Ammon's horn (tissue), 1 donor: Measurements from ENCODE around the gene MTHFSD.
"Not testable (repeated sequence)": the region's sequence is repeated elsewhere in the genome, so short reads cannot be mapped to it uniquely, and the experiment has no call there.

Experiments used
- DNase-seq: peaks from one replicate; pipeline ENCODE4 v3.0.0-alpha.2; 2016; ENCODE audit warnings: low spot score

Gene MTHFSD, protein sequence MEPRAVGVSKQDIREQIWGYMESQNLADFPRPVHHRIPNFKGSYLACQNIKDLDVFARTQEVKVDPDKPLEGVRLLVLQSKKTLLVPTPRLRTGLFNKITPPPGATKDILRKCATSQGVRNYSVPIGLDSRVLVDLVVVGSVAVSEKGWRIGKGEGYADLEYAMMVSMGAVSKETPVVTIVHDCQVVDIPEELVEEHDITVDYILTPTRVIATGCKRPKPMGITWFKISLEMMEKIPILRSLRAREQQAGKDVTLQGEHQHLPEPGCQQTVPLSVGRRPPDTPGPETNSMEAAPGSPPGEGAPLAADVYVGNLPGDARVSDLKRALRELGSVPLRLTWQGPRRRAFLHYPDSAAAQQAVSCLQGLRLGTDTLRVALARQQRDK

DNA sequence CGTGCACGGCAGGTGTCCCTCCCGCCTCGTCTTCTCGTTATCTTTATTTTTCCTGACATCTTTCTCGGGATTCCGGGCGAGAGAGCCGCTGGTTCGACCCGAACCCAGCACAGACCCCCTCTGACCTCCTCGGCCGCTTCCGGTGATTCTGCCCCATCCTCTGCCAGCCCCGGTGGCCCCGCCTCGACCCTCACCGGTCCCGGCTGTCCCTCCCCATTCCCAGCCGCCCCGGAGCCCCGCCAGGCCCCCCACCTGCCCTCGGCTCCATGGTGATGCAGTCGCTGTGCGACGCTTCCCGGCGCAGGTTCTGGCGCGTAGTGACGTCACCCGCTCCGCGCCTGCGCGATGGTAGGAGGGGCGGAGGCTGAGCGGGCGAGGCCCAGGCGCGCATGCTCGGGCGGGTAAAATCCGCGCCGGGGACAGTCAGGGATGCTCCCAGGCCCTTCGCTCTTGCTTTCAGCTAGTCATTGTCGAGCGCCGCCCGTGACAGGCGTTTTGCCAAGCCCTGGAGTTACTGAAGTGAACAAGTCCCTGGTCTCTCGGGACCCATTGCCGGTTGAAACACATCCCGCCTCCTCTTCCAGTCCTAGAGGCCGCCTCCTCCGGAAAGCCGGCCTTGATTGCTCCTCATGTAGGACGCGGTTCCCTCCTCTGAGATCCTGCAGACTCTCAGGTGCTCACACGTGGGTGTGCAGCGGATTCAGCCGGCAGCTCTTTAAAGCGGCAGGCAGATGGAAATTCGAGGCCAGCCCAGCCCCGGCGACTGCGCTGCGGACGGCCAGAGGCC is at the start of gene MTHFSD:
Gene MTHFSD (minus strand): TSS at position 319 of the 787 bp plus-strand sequence. CDS start 51 bp downstream, at position 268.
- DNase-seq, result peak; percentile 92

GRCh38 chr16:86604436-86605193 is 49.6 kb upstream of the MTHFSD start:
- DNase-seq, result no peak

DNA sequence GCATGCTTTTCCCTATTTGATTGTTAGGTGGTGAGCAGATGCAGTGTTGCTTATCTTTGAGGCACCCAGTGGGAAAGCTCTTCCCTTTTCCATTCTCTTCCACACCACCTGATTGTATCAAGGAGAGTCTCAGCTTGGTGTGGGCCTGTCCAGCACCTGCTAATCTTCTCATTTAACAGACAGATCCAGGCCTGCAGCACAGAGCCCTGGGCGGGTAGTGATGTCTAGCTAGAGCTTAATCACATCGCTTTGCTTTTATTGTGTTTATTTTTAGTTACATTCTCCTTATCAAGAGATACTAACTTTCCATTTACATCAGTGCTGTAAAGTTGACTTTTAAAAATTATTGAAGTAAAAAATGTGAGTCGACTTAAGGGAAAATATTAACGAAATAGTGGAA is 47.5 kb upstream of the MTHFSD start:
- no peak for DNase-seq

DNA sequence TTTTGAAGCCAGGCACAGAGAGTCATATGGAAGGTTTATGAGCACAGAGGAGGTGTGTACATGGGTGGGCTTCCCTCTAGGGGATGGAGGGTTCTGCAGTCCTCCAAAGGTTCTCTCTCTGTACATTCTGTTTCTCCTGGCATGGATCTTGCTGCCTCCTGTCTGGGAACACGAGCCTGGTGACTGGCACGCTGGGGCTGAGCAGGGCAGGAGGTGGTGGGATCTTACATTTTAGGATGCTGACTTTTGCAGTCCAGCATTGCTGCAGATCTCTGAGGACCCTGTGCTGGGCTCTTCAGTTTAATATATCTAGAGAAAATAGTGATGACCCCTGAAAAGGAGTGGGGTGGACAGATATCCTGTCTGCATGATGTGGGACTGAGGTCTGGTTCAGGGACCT is 46.3 kb upstream of the MTHFSD start:
- DNase-seq, result no peak

GRCh38 chr16:86598607-86599565 is 43.9 kb upstream of the MTHFSD start:
- no peak for DNase-seq

DNA sequence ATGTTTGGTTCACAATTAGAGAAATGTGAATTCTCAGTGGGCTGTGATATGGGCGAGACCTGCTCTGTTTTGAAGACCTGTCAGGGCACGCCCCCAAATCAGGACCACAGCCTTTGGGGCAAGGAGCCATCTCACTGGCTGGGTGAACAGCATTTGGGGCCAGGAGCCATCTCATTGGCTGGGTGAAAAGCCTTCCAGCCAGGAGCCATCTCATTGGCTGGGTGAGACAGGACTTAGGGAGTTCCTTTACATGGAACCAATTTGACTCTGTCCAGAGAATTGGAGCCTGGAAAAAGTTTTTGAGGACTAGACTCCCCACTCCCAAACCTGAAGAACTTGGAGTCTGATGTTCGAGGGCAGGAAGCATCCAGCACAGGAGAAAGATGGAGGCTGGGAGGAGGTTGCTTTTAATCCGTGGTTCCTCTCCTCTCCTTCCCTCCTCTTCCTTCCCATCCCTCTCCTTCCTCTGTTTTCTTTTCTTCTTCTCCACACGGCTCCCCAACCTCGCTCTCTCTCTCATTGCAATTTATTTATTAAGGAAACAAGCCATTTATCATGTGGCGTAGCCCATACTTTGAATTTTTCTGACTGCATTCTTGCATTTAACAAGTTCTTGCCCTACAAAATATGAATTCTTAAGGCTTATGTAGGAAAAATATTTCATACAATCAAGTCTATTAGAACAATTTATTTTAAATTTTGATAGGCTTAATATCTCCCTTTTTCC is 43.0 kb upstream of the MTHFSD start:
- DNase-seq, result no peak

GRCh38 chr16:86597126-86597879 is 42.3 kb upstream of the MTHFSD start:
- DNase-seq, result no peak

DNA sequence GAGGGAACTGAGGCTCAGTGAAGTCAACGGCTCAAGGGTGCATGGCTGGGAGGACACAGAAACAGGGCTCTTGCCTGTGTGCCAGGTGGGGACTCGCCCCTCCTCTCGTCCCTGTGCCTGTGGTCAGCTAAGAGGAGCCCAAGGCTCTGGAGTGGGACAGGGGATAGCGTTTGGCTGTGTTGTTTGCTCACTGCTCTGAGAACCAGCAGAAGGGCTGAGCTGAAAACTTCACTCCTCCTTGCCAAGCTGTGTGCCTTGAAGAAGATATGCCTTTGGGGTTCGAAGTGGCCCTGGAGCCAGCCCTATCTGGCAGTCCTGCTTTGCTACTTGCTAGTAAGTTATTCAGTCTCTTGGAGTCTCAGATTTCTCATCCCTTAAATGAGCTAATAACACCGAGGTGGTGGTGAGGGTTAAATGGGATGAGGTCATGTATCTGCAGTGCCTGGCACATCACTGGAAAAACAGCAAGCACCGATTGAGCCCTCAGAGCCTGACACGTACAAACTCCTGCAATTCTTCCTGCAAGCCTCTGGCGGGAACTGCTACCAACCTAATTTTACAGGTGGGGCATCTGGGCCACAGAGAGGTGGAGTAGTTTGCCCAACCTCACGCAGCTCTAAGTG is 41.1 kb upstream of the MTHFSD start:
- no peak for DNase-seq

DNA sequence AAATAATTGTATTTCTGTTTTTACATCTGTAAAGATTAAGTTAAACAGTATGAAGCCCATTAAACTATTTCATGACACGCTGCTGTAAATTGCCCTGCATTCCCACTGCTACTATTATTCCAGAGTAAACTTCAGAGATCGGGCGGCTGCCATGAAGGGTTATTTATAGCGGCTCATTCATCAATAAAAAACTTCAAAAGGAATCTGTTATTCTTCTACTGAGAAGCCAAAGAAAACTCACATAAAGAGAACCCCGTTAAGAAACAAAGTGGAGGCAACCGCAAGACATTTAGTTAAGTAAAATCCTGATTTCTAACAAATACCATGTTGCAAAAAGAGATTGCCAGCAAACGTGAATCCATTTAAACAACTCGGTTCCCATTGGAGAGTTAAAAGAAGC is 39.7 kb upstream of the MTHFSD start:
- no peak for DNase-seq

GRCh38 chr16:86593913-86594620 is 39.0 kb upstream of the MTHFSD start:
- DNase-seq, result no peak

DNA sequence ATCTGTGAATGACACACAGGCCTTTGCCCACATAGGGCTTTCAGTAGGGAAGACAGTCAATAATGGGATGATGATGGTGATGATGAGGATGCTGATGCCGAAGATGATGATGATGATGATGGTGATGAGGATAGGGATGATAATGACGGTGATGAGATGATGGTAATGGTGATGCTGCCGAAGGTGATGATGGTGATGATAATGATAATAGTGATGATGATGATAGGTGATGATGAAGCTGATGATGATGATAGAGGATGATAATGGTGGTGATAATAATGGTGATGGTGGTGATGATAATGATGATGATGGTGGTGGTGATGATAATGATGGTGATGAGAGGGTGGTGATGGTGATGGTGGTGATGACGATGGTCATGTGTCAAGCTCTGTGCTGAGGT is 36.2 kb upstream of the MTHFSD start:
- DNase-seq, result no peak

GRCh38 chr16:86590501-86591144 is 35.6 kb upstream of the MTHFSD start:
- no peak for DNase-seq

- not testable (repeated sequence) for DNase-seq
These were observed 32.9 kb upstream of the MTHFSD start for GRCh38 chr16:86587955-86588354.

DNA sequence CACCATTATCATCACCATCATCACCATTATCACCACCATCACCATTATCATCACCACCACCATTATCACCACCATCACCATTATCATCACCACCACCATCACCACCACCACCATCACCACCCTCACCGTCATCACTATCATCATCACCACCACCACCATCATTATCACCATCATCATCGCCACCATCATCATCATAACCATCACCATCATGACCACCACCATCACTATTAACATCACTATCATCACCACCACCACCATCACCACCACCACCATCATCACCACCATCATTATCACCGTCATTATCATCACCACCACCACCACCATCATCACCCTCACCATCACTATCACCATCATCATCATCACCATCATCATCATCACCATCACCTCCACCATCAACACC is 32.5 kb upstream of the MTHFSD start:
- no peak for DNase-seq

GRCh38 chr16:86585821-86586611 is 31.0 kb upstream of the MTHFSD start:
- DNase-seq, result no peak

DNA sequence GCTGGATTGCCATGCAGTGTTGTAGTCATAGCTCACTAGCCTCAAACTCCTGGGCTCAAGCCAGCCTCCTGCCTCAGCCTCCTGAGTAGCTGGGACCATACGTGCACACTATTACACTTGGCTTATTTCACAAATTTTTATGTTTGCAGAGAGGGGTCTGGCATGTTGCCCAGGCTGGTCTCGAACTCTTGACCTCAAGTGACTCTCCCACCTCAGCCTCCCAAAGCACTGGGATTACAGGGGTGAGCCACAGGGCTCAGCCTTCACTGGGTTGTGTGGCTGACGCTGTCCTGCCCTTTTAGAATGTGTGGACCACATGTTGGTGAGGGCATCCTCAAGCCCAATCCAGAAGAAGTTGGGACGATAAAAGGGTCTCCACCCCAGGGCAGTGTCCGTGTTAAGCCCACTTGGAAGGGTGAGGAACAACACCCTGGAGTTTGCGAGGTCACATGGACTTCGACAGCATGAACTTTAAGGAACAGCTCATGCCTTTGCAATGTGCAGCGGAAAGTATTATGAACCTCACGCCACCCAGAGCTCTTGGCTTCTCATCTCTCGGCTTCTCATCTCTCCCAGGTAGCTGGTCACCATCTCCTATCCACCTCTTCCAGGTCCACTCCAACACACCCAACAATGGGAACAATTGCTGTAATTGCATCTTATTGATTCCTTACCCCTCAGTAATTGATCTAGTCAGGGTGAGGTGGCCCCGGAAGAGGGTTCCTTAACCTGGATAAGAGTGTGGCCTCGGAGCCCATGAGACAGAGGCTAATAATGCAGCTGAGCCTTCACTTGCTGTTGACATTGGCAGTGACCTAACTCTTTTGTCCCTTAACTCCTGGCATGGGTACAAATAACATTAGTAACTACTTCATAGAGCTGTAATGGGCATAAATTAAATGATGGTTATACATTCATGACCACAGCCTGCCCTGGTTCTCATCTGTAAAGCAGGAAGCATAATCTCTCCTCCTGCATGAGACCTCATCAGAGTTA is 30.0 kb upstream of the MTHFSD start:
- DNase-seq, result no peak
